Activated CD8-positive, alpha-beta T cell treated with anti-CD3 and anti-CD28 coated beads for 36 hours (primary cell): ENCODE data around the gene PTPRN2. TPM values are rescaled to one million over a fixed set of nuclear protein-coding genes. Genes with fewer than 3 reads are reported as not detected.

Experiments used
- ATAC-seq: fragments of 200-7000 bp; cut with Tn5 transposase; one replicate; pipeline ENCODE4 v1.10.0; 2021; ENCODE audit warnings: mild to moderate bottlenecking, moderate library complexity
- CTCF ChIA-PET: fragments of 350-600 bp; sonication (Branson Sonifier 250); formaldehyde crosslinking; loops from one replicate; lab custom pipeline; 2021; ENCODE audit warnings: antibody characterized with exemption; lab: Charles Lee
- POLR2A ChIA-PET: fragments of 350-600 bp; sonication (Branson Sonifier 250); formaldehyde crosslinking; loops from one replicate; lab custom pipeline; 2021; ENCODE audit warnings: antibody characterized with exemption; lab: Charles Lee
- DNase-seq: peaks from one replicate; pipeline ENCODE4 v3.0.0-alpha.2; 2020
- H3K27ac Mint-ChIP-seq: one replicate; pipeline ENCODE4 v1.8.0; 2021; ENCODE audit warnings: mild to moderate bottlenecking, mixed read lengths
- H3K27me3 Mint-ChIP-seq: one replicate; pipeline ENCODE4 v1.8.0; 2021; ENCODE audit warnings: mixed read lengths
- H3K36me3 Mint-ChIP-seq: one replicate; pipeline ENCODE4 v1.8.0; 2021; ENCODE audit warnings: low read depth, mixed read lengths
- H3K4me1 Mint-ChIP-seq: one replicate; pipeline ENCODE4 v1.8.0; 2021; ENCODE audit warnings: low read depth, mixed read lengths
- H3K4me3 Mint-ChIP-seq: one replicate; pipeline ENCODE4 v1.8.0; 2021; ENCODE audit warnings: mild to moderate bottlenecking, moderate library complexity, mixed read lengths
- H3K9me3 Mint-ChIP-seq: one replicate; pipeline ENCODE4 v1.8.0; 2021; ENCODE audit warnings: mixed read lengths
- CTCF ChIP-seq: fragments of 200-600 bp; IDR thresholded peaks from one replicate; pipeline ENCODE4 v1.8.0; 2022; ENCODE audit warnings: antibody characterized with exemption, mild to moderate bottlenecking
- intact Hi-C: fragments of 100-400 bp; cut with micrococcal nuclease; formaldehyde crosslinking; loops from one replicate; pipeline ENCODE4 v1.10.0; 2022
- total RNA-seq, 2 experiments: library from RNA; stranded (reverse); gene quantifications; one replicate each; pipeline ENCODE4 v1.2.3, GENCODE V29; 2021

The PTPRN2 gene
- total RNA-seq, 2 experiments from 2014 or later: 0.49 to 0.65 TPM

- H3K36me3 Mint-ChIP-seq: no peaks in the 10 kb centered on the region
- no peak for DNase-seq
- no peaks in the 10 kb centered on the region for H3K27me3 Mint-ChIP-seq
- TF ChIP-seq CTCF: no peak
- intact Hi-C loops: loop anchor here (10.0 kb wide), 1 partner anchor 438 kb away; no protein-coding TSS in a partner anchor
- CTCF ChIA-PET: no interaction called here
- no peaks in the 10 kb centered on the region for H3K9me3 Mint-ChIP-seq
- H3K4me1 Mint-ChIP-seq: peaks cover 26% of the 10 kb centered on the region
- no peak for ATAC-seq
- H3K27ac Mint-ChIP-seq: no peak overlapping the region
- no peak overlapping the region for H3K4me3 Mint-ChIP-seq
- POLR2A ChIA-PET: no interaction called here
These were observed 714.4 kb downstream of the PTPRN2 start for GRCh38 chr7:157873181-157873580.

- Mint-ChIP-seq H3K27ac (no peak overlapping the region), H3K27me3 (no peaks in the 10 kb centered on the region), H3K4me3 (no peak overlapping the region), H3K4me1 (peaks cover 26% of the 10 kb centered on the region), H3K9me3 (no peaks in the 10 kb centered on the region), H3K36me3 (no peaks in the 10 kb centered on the region)
- intact Hi-C loops: loop anchor here (10.0 kb wide), 1 partner anchor 438 kb away; no protein-coding TSS in a partner anchor
- DNase-seq (no peak), ATAC-seq (no peak)
- ChIA-PET CTCF (no interaction called here), POLR2A (no interaction called here)
- no peak for TF ChIP-seq CTCF
These were observed 715.2 kb downstream of the PTPRN2 start for GRCh38 chr7:157872447-157872846.

- H3K36me3 Mint-ChIP-seq: no peaks in the 10 kb centered on the region
These were observed 715.9 kb downstream of the PTPRN2 start for GRCh38 chr7:157871681-157872080.

GRCh38 chr7:157870644-157871290 is 716.9 kb downstream of the PTPRN2 start:
- Mint-ChIP-seq H3K4me3 (no peak overlapping the region), H3K27me3 (no peaks in the 10 kb centered on the region), H3K27ac (no peak overlapping the region), H3K4me1 (peaks cover 26% of the 10 kb centered on the region), H3K36me3 (no peaks in the 10 kb centered on the region), H3K9me3 (no peaks in the 10 kb centered on the region)
- POLR2A ChIA-PET: no interaction called here
- no peak for TF ChIP-seq CTCF
- intact Hi-C loops: loop anchor here (10.0 kb wide), 1 partner anchor 436 kb away; no protein-coding TSS in a partner anchor
- ATAC-seq (no peak), DNase-seq (no peak)
- CTCF ChIA-PET: interaction anchor here (1.3 kb wide), 1 partner anchor 9 kb away, joined by 3 read pairs; no protein-coding TSS in a partner anchor

More at GRCh38 chr7:157871681-157872080, 715.9 kb downstream of the PTPRN2 start:
- intact Hi-C loops: loop anchor here (10.0 kb wide), 1 partner anchor 437 kb away; no protein-coding TSS in a partner anchor
- no peak for TF ChIP-seq CTCF
- ChIA-PET POLR2A (no interaction called here), CTCF (no interaction called here)
- H3K27ac Mint-ChIP-seq: no peak overlapping the region
- H3K4me1 Mint-ChIP-seq: peaks cover 26% of the 10 kb centered on the region
- no peak overlapping the region for H3K4me3 Mint-ChIP-seq
- no peaks in the 10 kb centered on the region for H3K27me3 Mint-ChIP-seq
- no peak for ATAC-seq
- H3K9me3 Mint-ChIP-seq: no peaks in the 10 kb centered on the region
- no peak for DNase-seq

- DNase-seq (no peak), ATAC-seq (no peak)
- Mint-ChIP-seq H3K27ac (no peak overlapping the region), H3K27me3 (no peaks in the 10 kb centered on the region), H3K9me3 (no peaks in the 10 kb centered on the region), H3K4me1 (peaks cover 20% of the 10 kb centered on the region), H3K36me3 (no peaks in the 10 kb centered on the region), H3K4me3 (no peak overlapping the region)
- no peak for TF ChIP-seq CTCF
- POLR2A ChIA-PET: no interaction called here
- intact Hi-C loops: loop anchor here (10.0 kb wide), 1 partner anchor 435 kb away; no protein-coding TSS in a partner anchor
- CTCF ChIA-PET: interaction anchor here (1.3 kb wide), 1 partner anchor 10 kb away, joined by 3 read pairs; no protein-coding TSS in a partner anchor
These were observed 717.8 kb downstream of the PTPRN2 start for GRCh38 chr7:157869793-157870192.
